Calu3 (cell line): ENCODE results near the gene MAGI1. TPM values are rescaled to one million over a fixed set of nuclear protein-coding genes. Genes with fewer than 3 reads are reported as not detected.

Experiments used
- BruUV-seq: library from RNA; stranded (reverse); fragments of 400-500 nt; replicated peaks from 2 replicates; lab custom pipeline; 2021; lab: Mats Ljungman, UMichigan
- CTCF ChIA-PET: fragments of 300-600 bp; sonication (Branson Sonifier 250); formaldehyde crosslinking; loops from one replicate; lab custom pipeline; 2022; ENCODE audit warnings: antibody characterized with exemption; lab: Charles Lee
- DNase-seq: peaks from one replicate; pipeline ENCODE4 v3.0.0; 2022
- H3K27ac Mint-ChIP-seq: one replicate; pipeline ENCODE4 v1.8.0; 2022; ENCODE audit warnings: mixed read lengths; ENCODE audit not compliant: unreplicated experiment
- H3K27me3 Mint-ChIP-seq: one replicate; pipeline ENCODE4 v1.8.0; 2022; ENCODE audit warnings: mixed read lengths; ENCODE audit not compliant: unreplicated experiment
- H3K36me3 Mint-ChIP-seq: one replicate; pipeline ENCODE4 v1.8.0; 2022; ENCODE audit warnings: mild to moderate bottlenecking, moderate library complexity, mixed read lengths; ENCODE audit not compliant: insufficient read depth, unreplicated experiment
- H3K4me1 Mint-ChIP-seq: one replicate; pipeline ENCODE4 v1.8.0; 2022; ENCODE audit warnings: mild to moderate bottlenecking, low read depth, mixed read lengths; ENCODE audit not compliant: unreplicated experiment
- H3K4me3 Mint-ChIP-seq: one replicate; pipeline ENCODE4 v1.8.0; 2022; ENCODE audit warnings: mild to moderate bottlenecking, low read depth, moderate library complexity, mixed read lengths; ENCODE audit not compliant: unreplicated experiment
- H3K9me3 Mint-ChIP-seq: one replicate; pipeline ENCODE4 v1.8.0; 2022; ENCODE audit warnings: low read depth, mixed read lengths; ENCODE audit not compliant: unreplicated experiment
- intact Hi-C: fragments of 100-400 bp; cut with micrococcal nuclease; formaldehyde crosslinking; loops from one replicate; pipeline ENCODE4 v1.10.0; 2022; ENCODE audit not compliant: unreplicated experiment
- total RNA-seq: library from RNA; stranded (reverse); gene quantifications from 2 replicates; pipeline ENCODE4 v1.2.3, GENCODE V29; 2022
- TF ChIP-seq, protein P1 (sequence below): fragments of 200-600 bp; IDR thresholded peaks from one replicate; pipeline ENCODE4 v1.8.0; 2022; ENCODE audit warnings: antibody characterized with exemption; ENCODE audit not compliant: unreplicated experiment

The MAGI1 gene
- total RNA-seq, 1 experiment from 2014 or later, result 76.4 TPM

DNA sequence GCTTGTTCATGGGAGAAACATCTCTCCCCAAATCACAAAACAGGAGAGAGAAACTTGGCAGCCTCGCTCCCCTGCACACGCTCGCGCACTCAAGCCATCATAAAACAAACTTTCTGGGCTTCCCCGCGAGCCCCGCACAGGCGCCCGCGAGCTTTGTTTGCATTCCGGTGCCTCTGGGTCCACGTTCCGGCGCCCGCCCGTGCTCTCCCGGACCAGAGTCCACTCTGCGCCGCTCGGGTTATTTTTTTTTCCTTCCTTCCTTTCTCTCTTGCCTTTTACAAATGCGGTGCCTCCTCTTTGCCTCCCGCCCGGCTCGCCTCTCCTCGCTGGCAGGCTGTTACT, 363 bp downstream of the MAGI1 start:
- peaks cover 28% of the 10 kb centered on the region for H3K4me1 Mint-ChIP-seq
- H3K36me3 Mint-ChIP-seq, result peaks cover 58% of the 10 kb centered on the region
- H3K27me3 Mint-ChIP-seq, result no peaks in the 10 kb centered on the region
- H3K27ac Mint-ChIP-seq, result peak overlapping the region; percentile 42
- no peaks in the 10 kb centered on the region for H3K9me3 Mint-ChIP-seq
- TF ChIP-seq, protein P1, sequence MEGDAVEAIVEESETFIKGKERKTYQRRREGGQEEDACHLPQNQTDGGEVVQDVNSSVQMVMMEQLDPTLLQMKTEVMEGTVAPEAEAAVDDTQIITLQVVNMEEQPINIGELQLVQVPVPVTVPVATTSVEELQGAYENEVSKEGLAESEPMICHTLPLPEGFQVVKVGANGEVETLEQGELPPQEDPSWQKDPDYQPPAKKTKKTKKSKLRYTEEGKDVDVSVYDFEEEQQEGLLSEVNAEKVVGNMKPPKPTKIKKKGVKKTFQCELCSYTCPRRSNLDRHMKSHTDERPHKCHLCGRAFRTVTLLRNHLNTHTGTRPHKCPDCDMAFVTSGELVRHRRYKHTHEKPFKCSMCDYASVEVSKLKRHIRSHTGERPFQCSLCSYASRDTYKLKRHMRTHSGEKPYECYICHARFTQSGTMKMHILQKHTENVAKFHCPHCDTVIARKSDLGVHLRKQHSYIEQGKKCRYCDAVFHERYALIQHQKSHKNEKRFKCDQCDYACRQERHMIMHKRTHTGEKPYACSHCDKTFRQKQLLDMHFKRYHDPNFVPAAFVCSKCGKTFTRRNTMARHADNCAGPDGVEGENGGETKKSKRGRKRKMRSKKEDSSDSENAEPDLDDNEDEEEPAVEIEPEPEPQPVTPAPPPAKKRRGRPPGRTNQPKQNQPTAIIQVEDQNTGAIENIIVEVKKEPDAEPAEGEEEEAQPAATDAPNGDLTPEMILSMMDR, result no peak
- H3K4me3 Mint-ChIP-seq, result peak overlapping the region; percentile 72
- BruUV-seq, result TSS peak; percentile 44
- no peak for DNase-seq
- intact Hi-C loops, result loop anchor here (5.0 to 10.0 kb wide), 4 partner anchors 41 to 254 kb away; no protein-coding TSS in a partner anchor
- CTCF ChIA-PET, result no interaction called here

GRCh38 chr3:66037986-66038369, 740 bp downstream of the MAGI1 start:
- H3K4me3 Mint-ChIP-seq, result peak overlapping the region; percentile 72
- DNase-seq, result peak; percentile 17
- peak overlapping the region; percentile 42 for H3K27ac Mint-ChIP-seq
- CTCF ChIA-PET, result interaction anchor here (2.3 kb wide), 1 partner anchor 85 kb away, joined by 12 read pairs; no protein-coding TSS in a partner anchor
- intact Hi-C loops, result loop anchor here (2.0 to 10.0 kb wide), 7 partner anchors 41 to 253 kb away; no protein-coding TSS in a partner anchor
- TF ChIP-seq, protein P1, result no peak
- peaks cover 28% of the 10 kb centered on the region for H3K4me1 Mint-ChIP-seq
- BruUV-seq, result no TSS peak
- H3K9me3 Mint-ChIP-seq, result no peaks in the 10 kb centered on the region
- H3K27me3 Mint-ChIP-seq, result no peaks in the 10 kb centered on the region
- H3K36me3 Mint-ChIP-seq, result peaks cover 58% of the 10 kb centered on the region

DNA sequence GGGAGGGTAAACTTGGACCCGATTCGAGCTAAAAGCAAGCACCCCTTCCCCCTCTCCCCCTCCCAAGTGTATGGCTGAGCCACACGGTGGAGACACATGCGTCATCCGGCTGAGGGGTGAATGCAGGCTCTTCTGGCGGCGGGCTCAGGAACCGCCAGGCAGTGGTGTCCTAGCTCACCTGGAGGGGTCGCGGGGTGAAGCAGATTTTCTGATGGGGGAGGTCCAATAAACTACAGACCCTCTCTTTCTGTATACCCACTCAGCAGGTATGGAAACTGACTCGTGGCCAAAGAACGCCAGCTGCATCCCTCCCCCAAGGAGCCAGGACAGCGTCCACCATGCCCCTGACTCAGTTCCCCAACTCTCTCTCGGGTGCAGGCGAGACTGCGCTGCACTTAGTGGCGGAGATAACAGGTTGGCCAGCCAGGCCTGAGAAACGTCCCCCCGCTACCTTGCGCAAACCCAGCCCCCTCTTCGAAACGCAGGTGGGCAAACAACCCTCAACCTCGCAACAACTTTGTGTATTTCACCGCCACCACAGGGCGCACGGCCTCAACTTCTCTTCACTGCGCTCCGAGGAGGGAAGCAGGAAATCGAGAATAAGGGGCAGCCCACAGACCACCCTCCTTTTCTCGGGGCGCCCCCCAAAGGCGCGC, 1.3 kb downstream of the MAGI1 start:
- CTCF ChIA-PET, result interaction anchor here (0.7 to 2.3 kb wide), 4 partner anchors 74 to 103 kb away, joined by 4 to 12 read pairs (median 4); no protein-coding TSS in a partner anchor
- intact Hi-C loops, result loop anchor here (2.0 to 10.0 kb wide), 7 partner anchors 40 to 253 kb away; no protein-coding TSS in a partner anchor
- no peaks in the 10 kb centered on the region for H3K9me3 Mint-ChIP-seq
- DNase-seq, result peak; percentile 73
- BruUV-seq, result TSS peak; percentile 75
- peaks cover 28% of the 10 kb centered on the region for H3K4me1 Mint-ChIP-seq
- peak overlapping the region; percentile 42 for H3K27ac Mint-ChIP-seq
- no peaks in the 10 kb centered on the region for H3K27me3 Mint-ChIP-seq
- peaks cover 58% of the 10 kb centered on the region for H3K36me3 Mint-ChIP-seq
- peak overlapping the region; percentile 72 for H3K4me3 Mint-ChIP-seq
- TF ChIP-seq, protein P1, result no peak

DNA sequence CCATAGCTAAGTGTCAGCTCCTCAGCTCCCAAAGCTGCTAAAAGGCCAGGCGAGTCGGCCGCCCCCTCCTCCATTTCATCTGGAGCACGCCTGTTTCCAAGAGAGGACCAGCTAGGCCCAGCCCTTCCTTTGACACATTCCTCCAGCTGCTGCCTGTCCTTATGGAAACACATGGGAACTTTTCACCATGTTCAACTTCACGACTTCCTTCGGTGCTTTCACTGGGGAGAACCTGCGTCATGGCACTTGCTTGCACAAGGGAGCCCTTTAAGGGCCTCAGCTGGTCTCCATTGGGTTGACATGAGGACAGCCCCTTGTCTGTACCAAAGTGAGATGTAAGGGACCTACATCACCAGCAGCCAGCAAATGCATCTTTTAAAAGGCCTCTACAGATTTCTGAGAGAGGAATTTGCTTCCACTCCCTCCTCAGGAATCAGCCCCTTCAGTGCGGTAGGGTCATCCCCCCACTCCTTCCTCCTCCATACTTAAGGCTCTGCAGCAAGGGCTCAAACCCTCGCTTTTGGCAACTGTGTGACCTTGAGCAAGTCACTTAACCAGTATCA, 2.1 kb downstream of the MAGI1 start:
- BruUV-seq, result no TSS peak
- DNase-seq, result peak; percentile 42
- H3K27me3 Mint-ChIP-seq, result no peaks in the 10 kb centered on the region
- intact Hi-C loops, result loop anchor here (2.0 to 10.0 kb wide), 7 partner anchors 39 to 252 kb away; no protein-coding TSS in a partner anchor
- peak overlapping the region; percentile 42 for H3K27ac Mint-ChIP-seq
- peak overlapping the region; percentile 72 for H3K4me3 Mint-ChIP-seq
- CTCF ChIA-PET, result interaction anchor here (0.5 to 2.3 kb wide), 9 partner anchors 73 to 200 kb away, joined by 3 to 12 read pairs (median 4); no protein-coding TSS in a partner anchor
- TF ChIP-seq, protein P1, result no peak
- peaks cover 58% of the 10 kb centered on the region for H3K36me3 Mint-ChIP-seq
- H3K9me3 Mint-ChIP-seq, result no peaks in the 10 kb centered on the region
- H3K4me1 Mint-ChIP-seq, result peaks cover 28% of the 10 kb centered on the region
